Activated naive CD4-positive, alpha-beta T cell treated with anti-CD3 and anti-CD28 coated beads, Interleukin-2, amount 10 ng/mL, durations not matched to agents 7 days and 5 days (primary cell): Measurements from ENCODE around the gene PEX26.
"Not testable (repeated sequence)": the region's sequence is repeated elsewhere in the genome, so short reads cannot be mapped to it uniquely, and the experiment has no call there.

Experiments used
- CTCF ChIA-PET: fragments of 350-600 bp; sonication (Branson Sonifier 250); formaldehyde crosslinking; loops from one replicate; lab custom pipeline; 2021; ENCODE audit warnings: antibody characterized with exemption; lab: Charles Lee
- DNase-seq: peaks from one replicate; pipeline ENCODE4 v3.0.0-alpha.2; 2020
- H3K27ac Mint-ChIP-seq: one replicate; pipeline ENCODE4 v1.8.0; 2021; ENCODE audit warnings: mild to moderate bottlenecking, moderate library complexity, mixed read lengths
- H3K27me3 Mint-ChIP-seq: one replicate; pipeline ENCODE4 v1.8.0; 2021; ENCODE audit warnings: mild to moderate bottlenecking, mixed read lengths
- H3K36me3 Mint-ChIP-seq: one replicate; pipeline ENCODE4 v1.8.0; 2021; ENCODE audit warnings: mixed read lengths
- H3K4me1 Mint-ChIP-seq: one replicate; pipeline ENCODE4 v1.8.0; 2021; ENCODE audit warnings: mixed read lengths
- H3K4me3 Mint-ChIP-seq: one replicate; pipeline ENCODE4 v1.8.0; 2021; ENCODE audit warnings: mild to moderate bottlenecking, moderate library complexity, mixed read lengths
- H3K9me3 Mint-ChIP-seq: one replicate; pipeline ENCODE4 v1.8.0; 2021; ENCODE audit warnings: mixed read lengths

PEX26 gene

DNA sequence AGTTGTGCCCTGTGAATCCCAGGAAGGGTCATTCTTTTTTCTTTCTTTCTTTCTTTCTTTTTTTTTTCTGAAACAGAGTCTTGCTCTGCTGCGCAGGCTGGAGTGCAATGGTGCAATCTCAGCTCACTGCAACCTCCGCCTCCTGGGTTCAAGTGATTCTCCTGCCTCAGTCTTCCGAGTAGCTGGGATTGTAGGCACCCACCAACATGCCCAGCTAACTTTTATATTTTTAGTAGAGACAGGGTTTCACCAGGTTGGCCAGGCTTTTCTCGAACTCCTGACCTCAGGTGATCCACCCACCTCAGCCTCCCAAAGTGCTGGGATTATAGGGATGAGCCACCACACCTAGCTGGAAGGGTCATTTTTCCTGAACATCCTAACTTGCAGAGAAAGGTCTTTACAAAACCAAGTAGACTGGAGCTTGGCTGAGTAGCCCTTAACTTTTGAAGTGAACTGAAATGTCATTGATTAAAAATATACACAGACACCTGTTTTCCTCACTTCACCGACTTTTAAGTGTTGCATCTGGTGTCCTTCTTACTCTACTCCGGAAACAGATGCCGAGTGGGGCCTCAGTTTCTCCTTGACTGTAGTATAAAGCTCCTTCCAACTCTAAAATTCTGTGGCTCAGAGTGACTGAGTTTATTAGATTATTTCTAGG lies 6.4 kb upstream of the PEX26 start:
- peaks cover 28% of the 10 kb centered on the region for H3K27me3 Mint-ChIP-seq
- not testable (repeated sequence) for H3K9me3 Mint-ChIP-seq, H3K4me3 Mint-ChIP-seq, DNase-seq, H3K4me1 Mint-ChIP-seq, H3K36me3 Mint-ChIP-seq, H3K27ac Mint-ChIP-seq
- CTCF ChIA-PET = interaction anchor here (0.8 kb wide), 1 partner anchor 246 kb away, joined by 3 read pairs; no protein-coding TSS in a partner anchor

DNA sequence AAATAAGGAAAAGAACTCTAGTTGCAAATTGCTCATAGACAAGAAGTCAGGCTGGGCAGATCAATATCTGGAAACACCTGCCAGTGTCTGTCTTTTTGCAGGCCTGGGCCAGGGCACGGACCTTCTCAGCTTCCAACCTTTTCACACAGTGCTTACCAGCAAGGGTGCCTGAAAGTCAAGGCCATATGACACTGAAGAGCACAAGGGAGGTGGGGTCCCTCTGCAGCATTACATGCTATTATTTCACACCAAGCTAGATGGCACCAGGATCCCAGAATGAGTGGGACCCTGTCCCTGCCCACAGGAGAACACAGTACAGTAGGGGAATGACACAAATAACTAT lies 5.9 kb upstream of the PEX26 start:
- Mint-ChIP-seq H3K27ac (no peak overlapping the region), H3K9me3 (no peaks in the 10 kb centered on the region), H3K27me3 (peaks cover 24% of the 10 kb centered on the region), H3K36me3 (no peaks in the 10 kb centered on the region), H3K4me3 (no peak overlapping the region), H3K4me1 (peaks cover 12% of the 10 kb centered on the region)
- CTCF ChIA-PET = interaction anchor here (0.6 to 8.1 kb wide), 4 partner anchors 241 to 330 kb away, joined by 3 to 120 read pairs (median 4); no protein-coding TSS in a partner anchor
- no peak for DNase-seq

DNA sequence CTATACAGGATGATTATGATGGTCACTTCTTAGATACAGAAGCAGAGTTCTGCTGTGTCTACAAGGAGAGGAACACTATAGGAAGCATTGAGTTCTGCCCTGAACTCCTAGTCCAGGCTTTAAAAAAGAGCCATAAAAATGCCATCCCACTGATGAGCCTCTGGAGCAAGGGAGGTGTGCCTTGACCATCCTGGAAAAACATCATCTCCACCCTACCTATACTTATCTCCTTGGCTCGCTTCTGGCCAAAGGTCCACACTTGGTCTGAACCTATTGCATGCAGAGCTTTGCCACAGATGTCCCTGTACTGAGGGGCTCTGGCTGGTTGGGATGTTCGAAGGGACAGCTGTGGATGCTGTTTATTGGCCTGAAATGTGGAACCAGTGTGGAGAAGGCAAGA lies 4.3 kb upstream of the PEX26 start:
- no peaks in the 10 kb centered on the region for H3K9me3 Mint-ChIP-seq
- H3K27ac Mint-ChIP-seq = no peak overlapping the region
- CTCF ChIA-PET = interaction anchor here (0.9 to 8.1 kb wide), 3 partner anchors 49 to 331 kb away, joined by 3 to 120 read pairs (median 4); partner anchors contain the start of gene MICAL3
- H3K4me3 Mint-ChIP-seq = no peak overlapping the region
- peaks cover 1% of the 10 kb centered on the region for H3K36me3 Mint-ChIP-seq
- peaks cover 8% of the 10 kb centered on the region for H3K27me3 Mint-ChIP-seq
- no peak for DNase-seq
- peaks cover 19% of the 10 kb centered on the region for H3K4me1 Mint-ChIP-seq

DNA sequence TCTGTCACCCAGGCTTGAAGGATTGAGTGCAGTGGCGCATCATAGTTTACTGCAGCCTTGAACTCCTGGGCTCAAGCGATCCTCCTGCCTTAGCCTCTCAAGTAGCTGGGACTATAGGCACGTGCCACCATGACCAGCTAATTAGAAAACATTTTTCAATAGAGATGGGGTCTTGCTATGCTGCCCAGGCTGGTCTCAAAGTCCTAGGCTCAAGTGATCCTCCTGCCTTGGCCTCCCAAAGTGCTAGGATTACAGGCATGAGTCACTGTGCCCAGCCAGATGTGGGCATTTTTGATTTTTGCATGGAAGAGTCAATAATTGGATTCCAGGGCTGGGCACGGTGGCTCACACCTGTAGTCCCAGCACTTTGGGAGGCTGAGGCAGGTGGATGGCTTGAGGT lies 3.9 kb upstream of the PEX26 start:
- not testable (repeated sequence) for H3K27me3 Mint-ChIP-seq, DNase-seq, H3K27ac Mint-ChIP-seq, H3K9me3 Mint-ChIP-seq, H3K4me3 Mint-ChIP-seq, H3K36me3 Mint-ChIP-seq
- H3K4me1 Mint-ChIP-seq = peaks cover 23% of the 10 kb centered on the region
- CTCF ChIA-PET = interaction anchor here (0.9 to 8.1 kb wide), 3 partner anchors 49 to 332 kb away, joined by 3 to 120 read pairs (median 17); partner anchors contain the start of gene MICAL3

DNA sequence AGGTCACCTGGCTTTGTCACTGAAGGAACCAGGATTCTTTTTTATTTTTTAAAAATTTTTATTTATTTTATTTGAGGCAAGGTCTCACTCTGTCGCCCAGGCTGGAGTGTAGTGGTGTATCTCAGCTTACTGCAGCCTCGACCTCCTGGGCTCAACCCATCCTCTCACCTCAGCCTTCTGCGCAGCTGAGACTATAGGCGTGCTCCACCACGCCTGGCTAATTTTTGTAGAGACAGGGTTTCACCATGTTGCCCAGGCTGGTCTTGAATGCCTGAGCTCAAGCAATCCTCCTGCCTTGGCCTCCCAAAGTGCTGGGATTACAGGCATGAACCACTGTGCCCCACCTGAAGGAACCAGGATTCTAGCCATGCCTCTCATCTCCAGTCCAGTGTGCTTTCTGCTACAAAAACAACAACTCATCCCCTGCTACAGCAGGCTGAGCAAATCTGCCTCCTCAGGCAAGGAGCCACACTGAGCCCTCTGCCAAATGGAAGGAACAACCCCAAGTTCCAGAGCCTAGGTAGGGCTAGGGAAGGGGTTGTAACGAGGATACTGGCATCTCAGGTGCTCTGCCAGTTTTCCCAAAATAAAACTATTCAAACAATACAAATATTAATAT lies 2.6 kb upstream of the PEX26 start:
- H3K4me1 Mint-ChIP-seq = peaks cover 34% of the 10 kb centered on the region
- H3K4me3 Mint-ChIP-seq = no peak overlapping the region
- H3K27ac Mint-ChIP-seq = no peak overlapping the region
- H3K36me3 Mint-ChIP-seq = peaks cover 10% of the 10 kb centered on the region
- no peak for DNase-seq
- CTCF ChIA-PET = interaction anchor here (0.6 to 8.1 kb wide), 15 partner anchors 13 to 436 kb away, joined by 3 to 120 read pairs (median 4); no protein-coding TSS in a partner anchor
- H3K9me3 Mint-ChIP-seq = no peaks in the 10 kb centered on the region
- H3K27me3 Mint-ChIP-seq = peaks cover 4% of the 10 kb centered on the region

DNA sequence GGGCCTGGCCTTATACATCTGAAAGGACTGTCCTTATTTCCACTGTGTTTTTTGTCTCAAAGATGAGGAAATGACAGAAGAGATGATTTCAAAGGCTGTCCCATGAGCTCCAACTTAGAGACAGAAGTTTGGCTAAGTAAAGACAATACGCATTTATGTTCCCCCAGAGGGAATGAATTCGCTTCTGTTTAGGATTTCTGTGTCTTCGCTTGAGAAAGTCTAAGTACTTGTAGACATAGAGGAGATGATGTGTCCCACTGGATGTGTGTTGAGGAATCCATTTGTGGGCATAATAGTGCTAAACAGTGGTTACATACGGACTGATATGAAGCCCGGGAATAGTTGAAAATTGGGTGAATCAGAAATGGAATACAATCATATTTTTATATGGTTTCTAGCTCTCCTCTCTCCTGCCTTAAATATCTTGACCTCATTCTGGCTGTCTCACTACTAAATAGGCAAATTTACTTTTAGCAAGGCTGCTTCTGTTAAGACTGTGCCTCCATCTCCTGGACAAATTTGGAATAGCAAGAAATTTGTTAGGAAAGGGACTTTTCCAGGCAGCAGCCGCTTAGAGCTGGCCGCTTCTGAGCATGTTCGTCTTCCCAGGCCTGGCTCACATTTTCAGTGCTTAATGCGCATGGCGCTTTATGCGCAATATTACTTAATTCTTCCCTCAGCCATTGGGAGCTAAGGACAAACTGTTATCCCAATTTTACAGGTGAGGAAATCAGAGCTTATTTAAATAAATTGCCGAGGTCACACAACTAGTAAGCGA lies 1.9 kb upstream of the PEX26 start:
- CTCF ChIA-PET = interaction anchor here (0.6 to 8.1 kb wide), 25 partner anchors 13 to 522 kb away, joined by 3 to 120 read pairs (median 4); partner anchors contain the start of gene USP18
- H3K4me1 Mint-ChIP-seq = peaks cover 40% of the 10 kb centered on the region
- H3K4me3 Mint-ChIP-seq = peak overlapping the region; percentile 58
- H3K9me3 Mint-ChIP-seq = no peaks in the 10 kb centered on the region
- H3K36me3 Mint-ChIP-seq = peaks cover 16% of the 10 kb centered on the region
- DNase-seq = peak; percentile 44
- peak overlapping the region; percentile 50 for H3K27ac Mint-ChIP-seq
- peaks cover 4% of the 10 kb centered on the region for H3K27me3 Mint-ChIP-seq

DNA sequence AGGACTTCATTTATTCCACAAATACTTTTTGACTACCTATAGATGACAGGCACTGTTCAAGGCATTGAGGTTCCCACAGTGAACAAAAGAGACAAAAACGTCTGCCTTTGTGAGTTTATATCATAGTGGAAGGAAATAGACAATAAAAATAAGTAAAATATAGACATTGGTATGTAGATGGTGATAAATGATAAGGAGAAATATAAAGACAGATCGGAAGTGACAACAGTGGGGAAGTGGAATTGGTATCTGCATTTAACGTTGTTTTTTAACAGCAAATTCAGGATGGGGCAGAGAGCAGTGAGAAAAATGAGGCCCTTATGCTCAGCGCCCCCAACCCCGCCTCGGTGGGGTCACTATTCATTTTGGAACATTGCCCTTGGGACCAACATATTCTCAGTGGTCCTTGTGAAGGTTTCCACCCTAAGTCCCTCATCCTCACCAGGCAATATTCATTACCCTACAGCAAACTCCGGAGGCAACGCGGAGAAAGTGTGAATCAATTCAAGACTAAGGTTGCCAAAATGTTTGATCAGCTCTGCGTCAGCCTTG lies 627 bp upstream of the PEX26 start:
- H3K4me1 Mint-ChIP-seq = peaks cover 50% of the 10 kb centered on the region
- CTCF ChIA-PET = interaction anchor here (0.6 to 8.1 kb wide), 12 partner anchors 12 to 523 kb away, joined by 3 to 120 read pairs (median 6); no protein-coding TSS in a partner anchor
- peaks cover 28% of the 10 kb centered on the region for H3K36me3 Mint-ChIP-seq

DNA sequence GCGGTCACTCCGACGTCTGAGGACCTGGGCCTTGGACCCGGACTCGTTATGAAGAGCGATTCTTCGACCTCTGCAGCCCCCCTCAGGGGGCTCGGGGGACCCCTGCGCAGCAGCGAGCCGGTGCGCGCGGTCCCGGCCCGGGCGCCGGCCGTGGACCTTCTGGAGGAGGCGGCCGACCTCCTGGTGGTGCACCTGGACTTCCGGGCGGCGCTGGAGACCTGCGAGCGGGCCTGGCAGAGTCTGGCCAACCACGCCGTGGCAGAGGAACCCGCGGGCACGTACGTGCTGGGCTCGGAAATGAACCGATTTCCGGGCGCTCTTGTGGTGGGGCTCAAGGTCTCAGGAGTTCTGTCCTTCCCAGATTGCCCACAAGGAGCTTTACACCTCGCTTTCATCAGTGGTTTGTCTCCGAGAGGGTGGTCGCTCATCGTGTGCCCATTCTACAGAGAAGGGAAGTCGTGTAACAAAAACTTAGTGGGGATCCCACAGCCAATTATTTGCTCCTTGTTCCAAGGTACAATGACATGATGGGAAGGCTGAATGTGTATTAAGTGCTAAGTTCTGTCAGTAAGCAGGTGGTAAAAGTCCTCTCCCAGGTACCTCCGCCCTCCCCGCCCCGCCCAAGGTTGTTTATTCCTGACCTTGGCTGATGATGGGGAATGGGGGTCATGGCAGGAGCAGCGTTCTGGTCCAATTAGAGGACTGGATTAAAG lies 695 bp downstream of the PEX26 start:
- H3K4me3 Mint-ChIP-seq = peak overlapping the region; percentile 84
- peak; percentile 68 for DNase-seq
- no peaks in the 10 kb centered on the region for H3K9me3 Mint-ChIP-seq
- H3K27me3 Mint-ChIP-seq = no peaks in the 10 kb centered on the region
- H3K4me1 Mint-ChIP-seq = peaks cover 55% of the 10 kb centered on the region
- CTCF ChIA-PET = interaction anchor here (1.0 to 8.1 kb wide), 5 partner anchors 10 to 293 kb away, joined by 3 to 120 read pairs (median 5); partner anchors contain the start of gene USP18
- H3K36me3 Mint-ChIP-seq = peaks cover 38% of the 10 kb centered on the region
- peak overlapping the region; percentile 92 for H3K27ac Mint-ChIP-seq

More for the DNA sequence above, 627 bp upstream of the PEX26 start:
- DNase-seq = no peak
- H3K27me3 Mint-ChIP-seq = no peaks in the 10 kb centered on the region
- H3K4me3 Mint-ChIP-seq = peak overlapping the region; percentile 84
- H3K9me3 Mint-ChIP-seq = no peaks in the 10 kb centered on the region
- peak overlapping the region; percentile 92 for H3K27ac Mint-ChIP-seq

DNA sequence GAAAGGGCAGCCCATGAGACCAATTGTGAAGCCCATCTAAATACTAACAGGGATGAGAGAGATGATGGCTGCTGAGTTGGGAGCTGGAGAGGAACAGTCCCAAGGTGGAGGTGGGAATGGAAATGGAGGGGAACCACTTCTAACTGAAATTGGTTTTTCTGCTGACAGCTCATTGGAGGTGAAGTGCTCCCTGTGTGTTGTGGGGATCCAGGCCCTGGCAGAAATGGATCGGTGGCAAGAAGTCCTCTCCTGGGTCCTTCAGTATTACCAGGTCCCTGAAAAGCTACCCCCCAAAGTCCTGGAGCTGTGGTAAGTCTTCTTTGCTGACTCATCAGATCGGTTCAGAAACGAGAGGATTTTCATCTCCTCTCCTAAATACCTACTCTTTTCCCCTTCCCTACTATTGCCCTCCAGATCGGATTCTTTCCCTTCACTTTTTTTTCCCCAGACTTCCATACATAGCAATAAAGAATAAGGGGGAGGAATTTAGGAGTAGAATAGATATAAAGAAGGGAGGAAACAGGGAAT lies 2.0 kb downstream of the PEX26 start:
- H3K4me1 Mint-ChIP-seq = peaks cover 55% of the 10 kb centered on the region
- H3K36me3 Mint-ChIP-seq = peaks cover 44% of the 10 kb centered on the region
- CTCF ChIA-PET = interaction anchor here (0.7 to 8.1 kb wide), 5 partner anchors 9 to 249 kb away, joined by 3 to 120 read pairs (median 3); partner anchors contain the start of gene USP18
- no peak overlapping the region for H3K27ac Mint-ChIP-seq
- no peaks in the 10 kb centered on the region for H3K27me3 Mint-ChIP-seq
- DNase-seq = no peak
- no peaks in the 10 kb centered on the region for H3K9me3 Mint-ChIP-seq
- peak overlapping the region; percentile 1 for H3K4me3 Mint-ChIP-seq

DNA sequence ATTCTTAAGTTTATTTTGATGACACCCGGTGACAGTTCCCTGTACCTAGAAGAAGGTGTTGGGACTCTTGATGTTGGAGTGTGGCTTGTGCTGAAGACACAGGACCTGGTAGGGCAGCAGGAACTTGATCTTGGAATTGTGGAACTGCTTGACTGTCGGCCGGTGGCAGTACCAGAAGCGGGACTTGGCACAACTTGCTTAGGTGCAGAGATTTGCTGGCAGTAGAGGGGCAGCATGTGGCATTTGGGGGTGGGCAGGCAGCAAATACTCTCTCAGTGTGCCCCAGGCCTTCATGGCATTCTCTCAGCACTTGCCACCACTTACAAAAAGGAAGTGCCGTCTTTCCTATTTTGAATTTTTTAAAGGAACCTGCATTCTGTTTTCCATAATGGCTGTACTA lies 3.6 kb downstream of the PEX26 start:
- CTCF ChIA-PET = no interaction called here
- Mint-ChIP-seq H3K27ac (peak overlapping the region; percentile 30), H3K4me3 (no peak overlapping the region), H3K4me1 (peaks cover 48% of the 10 kb centered on the region), H3K36me3 (peaks cover 54% of the 10 kb centered on the region), H3K9me3 (no peaks in the 10 kb centered on the region), H3K27me3 (no peaks in the 10 kb centered on the region)
- no peak for DNase-seq

DNA sequence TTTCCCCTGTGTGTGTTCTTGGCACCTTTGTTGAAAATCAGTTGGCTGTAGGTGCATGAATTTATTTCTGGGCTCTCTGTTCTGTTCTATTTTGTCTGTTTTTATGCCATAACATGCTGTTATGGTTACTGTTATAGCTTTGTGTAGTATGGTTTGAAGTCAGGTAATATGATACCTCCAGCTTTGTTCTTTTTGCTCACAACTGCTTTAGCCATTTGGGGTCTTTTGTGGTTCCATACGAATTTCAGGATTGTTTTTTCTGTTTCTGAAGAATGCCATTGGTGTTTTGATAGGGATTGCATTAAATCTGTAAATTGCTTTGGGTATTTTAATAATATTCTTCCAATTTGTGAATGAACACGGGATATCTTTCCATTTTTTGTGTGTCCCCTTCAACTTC lies 4.7 kb downstream of the PEX26 start:
- no peak for DNase-seq
- CTCF ChIA-PET = no interaction called here
- Mint-ChIP-seq H3K4me3 (no peak overlapping the region), H3K27ac (no peak overlapping the region), H3K4me1 (peaks cover 41% of the 10 kb centered on the region), H3K27me3 (no peaks in the 10 kb centered on the region), H3K36me3 (peaks cover 56% of the 10 kb centered on the region), H3K9me3 (no peaks in the 10 kb centered on the region)

DNA sequence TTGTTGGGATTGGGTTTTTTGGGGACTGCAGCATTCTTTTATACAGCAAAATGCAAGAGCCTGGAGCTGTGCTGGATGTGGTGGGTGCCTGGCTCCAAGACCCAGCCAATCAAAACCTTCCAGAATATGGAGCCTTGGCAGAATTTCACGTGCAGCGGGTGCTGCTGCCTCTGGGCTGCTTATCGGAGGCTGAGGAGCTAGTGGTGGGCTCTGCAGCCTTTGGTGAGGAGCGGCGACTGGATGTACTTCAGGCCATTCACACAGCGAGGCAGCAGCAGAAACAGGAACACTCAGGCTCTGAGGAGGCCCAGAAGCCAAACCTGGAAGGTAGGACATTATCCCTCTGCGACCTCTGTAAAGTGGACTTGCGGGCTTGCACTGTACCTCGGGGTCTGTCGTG lies 5.6 kb downstream of the PEX26 start:
- H3K36me3 Mint-ChIP-seq = peaks cover 64% of the 10 kb centered on the region
- H3K27me3 Mint-ChIP-seq = no peaks in the 10 kb centered on the region
- DNase-seq = no peak
- no peak overlapping the region for H3K4me3 Mint-ChIP-seq
- no peak overlapping the region for H3K27ac Mint-ChIP-seq
- H3K9me3 Mint-ChIP-seq = no peaks in the 10 kb centered on the region
- CTCF ChIA-PET = no interaction called here
- H3K4me1 Mint-ChIP-seq = peaks cover 37% of the 10 kb centered on the region

DNA sequence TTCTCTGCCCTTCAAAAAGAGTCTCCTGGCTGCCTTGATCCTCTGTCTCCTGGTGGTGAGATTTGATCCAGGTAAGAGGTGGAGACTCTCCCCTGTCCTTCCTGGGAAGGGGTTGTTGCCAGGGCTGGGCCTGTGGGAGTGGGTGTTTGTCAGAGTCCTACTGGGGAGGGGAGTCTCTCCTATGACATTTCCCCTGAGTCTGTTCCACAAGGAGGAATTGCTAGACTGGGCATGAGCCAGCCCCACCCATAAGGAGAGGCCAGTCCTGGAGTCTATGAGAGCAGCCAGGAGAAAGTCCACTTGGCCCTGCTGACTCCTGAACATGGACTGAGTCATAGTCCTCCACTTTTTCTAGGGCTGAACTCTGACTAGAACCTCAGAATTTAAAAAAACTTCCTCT lies 7.4 kb downstream of the PEX26 start:
- Mint-ChIP-seq H3K36me3 (peaks cover 67% of the 10 kb centered on the region), H3K27me3 (no peaks in the 10 kb centered on the region), H3K27ac (no peak overlapping the region), H3K4me1 (peaks cover 29% of the 10 kb centered on the region), H3K9me3 (no peaks in the 10 kb centered on the region), H3K4me3 (no peak overlapping the region)
- no peak for DNase-seq
- CTCF ChIA-PET = no interaction called here
